Measurements from ENCODE around the gene FGF14.

Gene FGF14

GRCh38 chr13:101757446-101758039, 644.3 kb downstream of the FGF14 start:
- H3K4me2 ChIP-seq (ENCODE audit: low read length): no peak overlapping the region
- no peak for TF ChIP-seq EZH2phosphoT487 (IDR thresholded peaks at IDR 0.05; ENCODE audit: low read depth)
- peak; percentile 89 for TF ChIP-seq CTCF (IDR thresholded peaks at IDR 0.05; ENCODE audit: low read depth, low read length)
- no peaks in the 10 kb centered on the region for H3K79me2 ChIP-seq (ENCODE audit: low read length)
- H3K36me3 ChIP-seq (replicated peaks; ENCODE audit: low read depth, low read length): no peaks in the 10 kb centered on the region
- H3K9ac ChIP-seq (ENCODE audit: low read length): no peak overlapping the region
- no peaks in the 10 kb centered on the region for H3K4me1 ChIP-seq (ENCODE audit: low read length)
- no peak overlapping the region for H2AFZ ChIP-seq (ENCODE audit: low read depth, low read length)
- H3K9me3 ChIP-seq (ENCODE audit: insufficient read depth, low read length): no peaks in the 10 kb centered on the region
- H3K27me3 ChIP-seq (ENCODE audit: low read depth, low read length): peaks cover 53% of the 10 kb centered on the region
- no peaks in the 10 kb centered on the region for H4K20me1 ChIP-seq (ENCODE audit: insufficient read depth, low read length)
- no peak overlapping the region for H3K27ac ChIP-seq (ENCODE audit: low read length)
- no peak overlapping the region for H3K4me3 ChIP-seq (ENCODE audit: low read length)

GRCh38 chr13:101755228-101755887, 646.5 kb downstream of the FGF14 start:
- no peaks in the 10 kb centered on the region for H3K9me3 ChIP-seq (ENCODE audit: insufficient read depth, low read length)

GRCh38 chr13:101752432-101752831, 649.4 kb downstream of the FGF14 start:
- Histone ChIP-seq H3K9me3 (ENCODE audit: insufficient read depth, low read length) (no peaks in the 10 kb centered on the region), H3K4me1 (ENCODE audit: low read length) (peaks cover 3% of the 10 kb centered on the region; the same call in 1 of the 2 replicates), H3K4me2 (ENCODE audit: low read length) (no peak overlapping the region), H3K27ac (ENCODE audit: low read length) (no peak overlapping the region), H4K20me1 (ENCODE audit: insufficient read depth, low read length) (no peaks in the 10 kb centered on the region), H3K36me3 (replicated peaks; ENCODE audit: low read depth, low read length) (no peaks in the 10 kb centered on the region), H3K9ac (ENCODE audit: low read length) (no peak overlapping the region), H3K27me3 (ENCODE audit: low read depth, low read length) (peaks cover 18% of the 10 kb centered on the region), H3K79me2 (ENCODE audit: low read length) (no peaks in the 10 kb centered on the region), H3K4me3 (ENCODE audit: low read length) (no peak overlapping the region), H2AFZ (ENCODE audit: low read depth, low read length) (no peak overlapping the region)
- TF ChIP-seq CTCF (IDR thresholded peaks at IDR 0.05; ENCODE audit: low read depth, low read length): no peak
- TF ChIP-seq EZH2phosphoT487 (IDR thresholded peaks at IDR 0.05; ENCODE audit: low read depth): no peak

More at GRCh38 chr13:101755228-101755887, 646.5 kb downstream of the FGF14 start:
- TF ChIP-seq EZH2phosphoT487 (IDR thresholded peaks at IDR 0.05; ENCODE audit: low read depth): no peak
- no peak for TF ChIP-seq CTCF (IDR thresholded peaks at IDR 0.05; ENCODE audit: low read depth, low read length)
- Histone ChIP-seq H3K36me3 (replicated peaks; ENCODE audit: low read depth, low read length) (no peaks in the 10 kb centered on the region), H3K4me1 (ENCODE audit: low read length) (peaks cover 3% of the 10 kb centered on the region; the same call in 1 of the 2 replicates), H3K27me3 (ENCODE audit: low read depth, low read length) (peaks cover 40% of the 10 kb centered on the region), H3K79me2 (ENCODE audit: low read length) (no peaks in the 10 kb centered on the region), H3K9ac (ENCODE audit: low read length) (no peak overlapping the region), H4K20me1 (ENCODE audit: insufficient read depth, low read length) (no peaks in the 10 kb centered on the region), H3K4me3 (ENCODE audit: low read length) (no peak overlapping the region), H2AFZ (ENCODE audit: low read depth, low read length) (no peak overlapping the region), H3K4me2 (ENCODE audit: low read length) (no peak overlapping the region), H3K27ac (ENCODE audit: low read length) (no peak overlapping the region)

- Histone ChIP-seq H3K4me3 (ENCODE audit: low read length) (no peak overlapping the region), H2AFZ (ENCODE audit: low read depth, low read length) (no peak overlapping the region), H3K27me3 (ENCODE audit: low read depth, low read length) (peaks cover 19% of the 10 kb centered on the region), H3K36me3 (replicated peaks; ENCODE audit: low read depth, low read length) (no peaks in the 10 kb centered on the region), H3K27ac (ENCODE audit: low read length) (no peak overlapping the region), H3K4me2 (ENCODE audit: low read length) (no peak overlapping the region), H3K4me1 (ENCODE audit: low read length) (peaks cover 10% of the 10 kb centered on the region), H3K9me3 (ENCODE audit: insufficient read depth, low read length) (no peaks in the 10 kb centered on the region), H3K79me2 (ENCODE audit: low read length) (no peaks in the 10 kb centered on the region), H3K9ac (ENCODE audit: low read length) (no peak overlapping the region), H4K20me1 (ENCODE audit: insufficient read depth, low read length) (no peaks in the 10 kb centered on the region)
- no peak for TF ChIP-seq CTCF (IDR thresholded peaks at IDR 0.05; ENCODE audit: low read depth, low read length)
- no peak for TF ChIP-seq EZH2phosphoT487 (IDR thresholded peaks at IDR 0.05; ENCODE audit: low read depth)
Observed at GRCh38 chr13:101751488-101751887, 650.4 kb downstream of the FGF14 start.
